ENCODE measurements around the gene MRPL36. TPM values are rescaled to one million over a fixed set of nuclear protein-coding genes. Genes with fewer than 3 reads are reported as not detected.

MRPL36 gene
- total RNA-seq, 5 donors from 2014 or later (not counting 1 experiment from before 2014, with no cell fraction given) = 10.6 to 32.5 (median 29.8) TPM

DNA sequence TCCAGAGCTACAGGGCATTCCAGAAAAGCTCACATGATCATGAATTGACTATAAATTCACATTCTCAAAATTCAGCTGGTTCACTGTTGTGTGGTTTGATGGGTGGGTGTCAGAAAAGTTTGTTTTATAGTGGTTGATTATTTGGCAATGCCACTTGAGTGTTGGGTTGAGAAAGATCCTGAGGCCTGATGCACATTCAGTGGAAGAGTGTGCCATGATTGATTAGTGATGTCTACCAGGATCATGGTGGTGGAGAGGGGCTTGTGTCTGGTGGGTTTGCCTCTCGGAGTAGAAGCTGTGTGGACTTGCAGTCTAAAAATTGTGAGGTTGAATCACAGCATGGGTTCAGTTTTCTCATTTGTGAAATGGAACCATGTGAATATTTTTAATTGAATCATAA is 3.6 kb upstream of the MRPL36 start:
- peak overlapping the region; percentile 53 to 98 (median 98) for H3K4me3 Mint-ChIP-seq
- H3K4me3 ChIP-seq (ENCODE audit: control insufficient read depth in 1 of 2, extremely low read depth in 1 of 2, low read length in 1 of 2) = no peak overlapping the region
- peaks cover 55 to 66% (median 63%) of the 10 kb centered on the region in 3 donors for H3K4me1 Mint-ChIP-seq
- no peaks in the 10 kb centered on the region for H3K27me3 Mint-ChIP-seq
- H3K27ac Mint-ChIP-seq = peak overlapping the region in 1 of 2 donors; percentile 6
- H3K9me3 Mint-ChIP-seq = no peaks in the 10 kb centered on the region
- H3K27ac ChIP-seq (ENCODE audit: low read length) = no peak overlapping the region
- WGBS (ENCODE audit: insufficient coverage) = no CpG with 5 or more reads among the region's 1 CpG
- ChIA-PET CTCF (interaction anchor here in 1 of 2 donors (0.8 to 0.9 kb wide), 2 partner anchors 30 to 762 kb away, joined by 3 read pairs; no protein-coding TSS in a partner anchor), POLR2A (interaction anchor here in 1 of 2 donors (0.6 to 1.1 kb wide), 2 partner anchors 8 to 10 kb away, joined by 3 read pairs; no protein-coding TSS in a partner anchor)
- H3K36me3 ChIP-seq (ENCODE audit: control insufficient read depth in 2 of 2, extremely low read depth in 1 of 2, insufficient read depth in 1 of 2, low read length in 1 of 2) = peaks cover 16 to 59% of the 10 kb centered on the region in 2 donors
- no peaks in the 10 kb centered on the region for H3K27me3 ChIP-seq (replicated peaks in 1 of 2; ENCODE audit: control insufficient read depth in 2 of 2, extremely low read depth in 1 of 2, insufficient read depth in 2 of 2, low read length in 1 of 2)
- H3K36me3 Mint-ChIP-seq = peaks cover 45% of the 10 kb centered on the region
- no peak for DNase-seq
- no peak for ATAC-seq (replicated peaks in 1 of 4)
- H3K4me1 ChIP-seq (ENCODE audit: control insufficient read depth in 1 of 2, extremely low read depth in 1 of 2, insufficient read depth in 2 of 2, low read length in 2 of 2) = peaks cover 9 to 40% of the 10 kb centered on the region in 2 experiments
- no peaks in the 10 kb centered on the region for H3K9me3 ChIP-seq

DNA sequence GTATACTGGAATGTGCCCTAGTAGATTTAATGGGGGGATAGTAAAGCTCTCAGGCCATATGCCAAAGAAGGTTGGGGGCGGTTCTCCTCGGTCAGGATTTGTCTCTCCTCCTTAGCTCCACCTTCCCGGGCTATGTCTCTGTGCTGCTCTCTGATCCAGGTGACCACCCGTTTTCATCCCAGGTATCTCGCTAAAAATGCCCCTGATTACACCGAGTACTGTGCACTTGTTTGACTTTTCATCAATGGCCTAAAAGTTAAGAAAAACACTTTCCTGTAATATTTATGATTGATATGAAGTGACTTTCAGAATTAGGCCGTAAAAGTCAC is 2.3 kb upstream of the MRPL36 start:
- H3K4me1 ChIP-seq (ENCODE audit: control insufficient read depth in 1 of 2, extremely low read depth in 1 of 2, insufficient read depth in 2 of 2, low read length in 2 of 2) = peaks cover 12 to 38% of the 10 kb centered on the region in 2 experiments
- H3K36me3 ChIP-seq (ENCODE audit: control insufficient read depth in 2 of 2, extremely low read depth in 1 of 2, insufficient read depth in 1 of 2, low read length in 1 of 2) = peaks cover 16 to 56% of the 10 kb centered on the region in 2 donors
- peak overlapping the region; percentile 85 to 95 for H3K4me3 ChIP-seq (ENCODE audit: control insufficient read depth in 1 of 2, extremely low read depth in 1 of 2, low read length in 1 of 2)
- Mint-ChIP-seq H3K4me1 (peaks cover 46 to 67% (median 67%) of the 10 kb centered on the region in 3 donors), H3K4me3 (peak overlapping the region; percentile 98 to 99 (median 98)), H3K27me3 (no peaks in the 10 kb centered on the region), H3K9me3 (no peaks in the 10 kb centered on the region), H3K27ac (peak overlapping the region; percentile 59 to 77), H3K36me3 (peaks cover 44% of the 10 kb centered on the region)
- WGBS (ENCODE audit: insufficient coverage) = 0% methylated on average over 1 of the region's 7 CpGs
- DNase-seq = no peak
- ChIA-PET CTCF (interaction anchor here in 1 of 2 donors (0.6 kb wide), 1 partner anchor 18 kb away, joined by 4 read pairs; no protein-coding TSS in a partner anchor), POLR2A (interaction anchor here in 1 of 2 donors (0.9 kb wide), 1 partner anchor 18 kb away, joined by 3 read pairs; no protein-coding TSS in a partner anchor)
- H3K27me3 ChIP-seq (replicated peaks in 1 of 2; ENCODE audit: control insufficient read depth in 2 of 2, extremely low read depth in 1 of 2, insufficient read depth in 2 of 2, low read length in 1 of 2) = no peaks in the 10 kb centered on the region
- H3K27ac ChIP-seq (ENCODE audit: low read length) = peak overlapping the region; percentile 69
- ATAC-seq (replicated peaks in 1 of 4) = no peak
- no peaks in the 10 kb centered on the region for H3K9me3 ChIP-seq

DNA sequence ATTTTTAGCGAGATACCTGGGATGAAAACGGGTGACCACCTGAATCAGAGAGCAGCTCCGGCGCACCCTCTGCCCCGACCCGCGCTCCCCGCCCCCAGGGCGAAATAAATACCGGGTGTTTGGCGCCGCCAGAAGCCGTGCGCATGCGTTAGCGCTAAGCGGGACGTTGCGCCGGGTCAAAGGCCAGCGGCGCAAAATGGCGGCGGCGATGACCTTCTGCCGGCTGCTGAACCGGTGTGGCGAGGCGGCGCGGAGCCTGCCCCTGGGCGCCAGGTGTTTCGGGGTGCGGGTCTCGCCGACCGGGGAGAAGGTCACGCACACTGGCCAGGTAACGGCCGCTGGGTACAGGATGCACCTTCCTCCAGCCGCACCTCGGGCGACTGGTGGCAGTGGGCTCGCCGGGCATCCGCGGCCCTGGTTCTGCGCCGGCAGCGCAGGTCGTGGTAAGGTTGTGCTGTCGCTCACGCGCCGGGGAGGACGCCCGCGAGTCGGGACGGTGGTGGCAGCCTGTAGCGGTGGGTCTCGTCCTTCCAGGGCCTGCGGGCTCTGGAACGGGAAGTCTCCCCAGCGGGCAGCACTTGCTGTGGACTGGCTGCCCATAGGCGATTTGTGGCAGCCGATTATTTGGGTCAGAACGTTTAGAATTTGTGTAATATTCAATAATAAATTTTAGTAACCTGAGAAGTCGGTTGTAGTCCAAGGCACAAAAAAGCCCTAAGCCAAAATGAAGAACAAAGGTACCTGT is 1.8 kb upstream of the MRPL36 start, which contains the start of gene NDUFS6:
NDUFS6 (plus strand) TSS at position 186 of the 745 bp plus-strand sequence; CDS start at position 197, 11 bp downstream.
- Histone ChIP-seq H3K4me1 (ENCODE audit: control insufficient read depth in 1 of 2, extremely low read depth in 1 of 2, insufficient read depth in 2 of 2, low read length in 2 of 2) (peaks cover 12 to 38% of the 10 kb centered on the region in 2 experiments), H3K27me3 (replicated peaks in 1 of 2; ENCODE audit: control insufficient read depth in 2 of 2, extremely low read depth in 1 of 2, insufficient read depth in 2 of 2, low read length in 1 of 2) (no peaks in the 10 kb centered on the region), H3K27ac (ENCODE audit: low read length) (peak within 1 kb of the TSS; percentile 69), H3K4me3 (ENCODE audit: control insufficient read depth in 1 of 2, extremely low read depth in 1 of 2, low read length in 1 of 2) (peak within 1 kb of the TSS; percentile 85 to 95), H3K36me3 (ENCODE audit: control insufficient read depth in 2 of 2, extremely low read depth in 1 of 2, insufficient read depth in 1 of 2, low read length in 1 of 2) (peaks cover 11 to 53% of the 10 kb centered on the region in 2 donors), H3K9me3 (no peaks in the 10 kb centered on the region)
- Mint-ChIP-seq H3K27ac (peak within 1 kb of the TSS; percentile 98 to 99), H3K4me1 (peaks cover 50 to 68% (median 67%) of the 10 kb centered on the region in 3 donors), H3K27me3 (no peaks in the 10 kb centered on the region), H3K9me3 (no peaks in the 10 kb centered on the region), H3K36me3 (peaks cover 44% of the 10 kb centered on the region), H3K4me3 (peak within 1 kb of the TSS; percentile 98 to 99 (median 98))
- CTCF ChIA-PET = no interaction called here
- DNase-seq (peak; percentile 51 to 89 (median 69)), ATAC-seq (replicated peaks in 1 of 4) (peak; percentile 64 to 71 (median 68))
- POLR2A ChIA-PET = interaction anchor here in 1 of 2 donors (0.6 to 0.9 kb wide), 2 partner anchors 19 to 705 kb away, joined by 3 to 5 read pairs; no protein-coding TSS in a partner anchor
- 0% methylated on average over 62 of the region's 69 CpGs for WGBS (ENCODE audit: insufficient coverage)

DNA sequence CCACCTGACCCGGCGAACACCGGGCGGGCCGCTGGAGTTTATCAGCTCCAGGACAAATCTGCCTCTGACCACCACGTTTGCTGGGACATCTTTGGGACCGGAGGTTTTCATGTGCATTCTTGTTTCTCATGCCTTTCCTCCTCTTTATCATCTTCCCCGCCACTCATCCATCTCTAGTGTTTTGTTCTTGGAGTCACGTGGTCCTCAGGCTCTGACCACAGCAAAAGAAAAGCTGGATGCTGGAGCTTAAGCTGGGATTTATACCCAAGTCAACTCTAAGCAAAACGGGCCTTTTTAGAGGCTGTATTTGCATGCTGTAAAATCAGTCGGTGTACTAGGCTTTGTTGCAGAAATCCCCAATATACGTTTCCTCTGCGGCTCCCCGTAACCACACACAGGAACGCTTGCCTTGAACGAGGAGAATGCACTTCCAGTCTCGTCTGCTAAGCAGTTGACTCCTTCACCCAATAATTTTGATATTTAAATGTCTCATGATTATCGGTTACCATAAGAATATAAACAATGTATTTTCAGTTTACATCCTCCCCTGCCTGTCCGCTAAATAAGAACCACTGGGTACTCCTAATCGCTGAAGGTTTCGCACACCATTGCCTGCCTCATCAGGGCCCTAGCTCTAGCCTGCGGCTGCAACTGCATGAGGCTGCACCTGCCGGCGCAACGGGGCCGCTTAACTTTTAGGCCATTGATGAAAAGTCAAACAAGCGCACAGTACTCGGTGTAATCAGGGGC is 1.0 kb upstream of the MRPL36 start:
- peak overlapping the region; percentile 98 to 99 (median 98) for H3K4me3 Mint-ChIP-seq
- WGBS (ENCODE audit: insufficient coverage) = 1% methylated on average over 13 of the region's 28 CpGs
- Histone ChIP-seq H3K9me3 (no peaks in the 10 kb centered on the region), H3K4me3 (ENCODE audit: control insufficient read depth in 1 of 2, extremely low read depth in 1 of 2, low read length in 1 of 2) (peak overlapping the region; percentile 85 to 95), H3K27ac (ENCODE audit: low read length) (peak overlapping the region; percentile 69), H3K4me1 (ENCODE audit: control insufficient read depth in 1 of 2, extremely low read depth in 1 of 2, insufficient read depth in 2 of 2, low read length in 2 of 2) (peaks cover 12 to 38% of the 10 kb centered on the region in 2 experiments), H3K27me3 (replicated peaks in 1 of 2; ENCODE audit: control insufficient read depth in 2 of 2, extremely low read depth in 1 of 2, insufficient read depth in 2 of 2, low read length in 1 of 2) (no peaks in the 10 kb centered on the region), H3K36me3 (ENCODE audit: control insufficient read depth in 2 of 2, extremely low read depth in 1 of 2, insufficient read depth in 1 of 2, low read length in 1 of 2) (peaks cover 8 to 48% of the 10 kb centered on the region in 2 donors)
- H3K27me3 Mint-ChIP-seq = no peaks in the 10 kb centered on the region
- POLR2A ChIA-PET = interaction anchor here in 1 of 2 donors (0.6 kb wide), 1 partner anchor 704 kb away, joined by 5 read pairs; no protein-coding TSS in a partner anchor
- CTCF ChIA-PET = no interaction called here
- ATAC-seq (replicated peaks in 1 of 4) = peak; percentile 58 to 63 (median 60)
- no peaks in the 10 kb centered on the region for H3K9me3 Mint-ChIP-seq
- peak in 32 of 35 experiments; percentile 19 to 80 (median 48) for DNase-seq
- H3K27ac Mint-ChIP-seq = peak overlapping the region; percentile 98 to 99
- peaks cover 44% of the 10 kb centered on the region for H3K36me3 Mint-ChIP-seq
- peaks cover 52 to 68% (median 65%) of the 10 kb centered on the region in 3 donors for H3K4me1 Mint-ChIP-seq

DNA sequence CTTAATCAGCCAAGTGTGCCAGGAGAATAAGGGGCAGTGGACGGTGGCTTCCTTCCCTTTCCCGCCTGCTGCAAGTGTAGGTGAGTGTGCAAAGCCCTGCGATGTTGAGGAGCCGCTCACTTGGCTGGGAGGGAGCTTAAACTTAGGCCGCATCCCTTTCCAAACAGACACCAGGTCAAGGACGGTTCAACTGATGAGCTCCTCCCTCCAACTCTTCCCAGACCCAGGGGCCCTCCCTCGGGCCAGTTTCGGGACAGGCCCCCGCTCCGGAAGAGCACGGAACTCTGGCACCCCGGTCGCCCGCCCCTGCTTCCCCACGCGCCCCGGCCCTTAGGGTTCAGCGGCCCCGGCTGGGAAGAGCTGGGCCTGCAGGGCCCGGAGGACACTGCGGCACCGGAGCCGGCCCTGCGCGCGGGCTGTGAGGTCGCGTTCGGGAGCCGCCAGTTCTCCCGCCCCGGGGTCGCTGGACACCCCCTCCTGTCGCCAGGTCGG is 481 bp downstream of the MRPL36 start:
- Histone ChIP-seq H3K27me3 (replicated peaks in 1 of 2; ENCODE audit: control insufficient read depth in 2 of 2, extremely low read depth in 1 of 2, insufficient read depth in 2 of 2, low read length in 1 of 2) (no peaks in the 10 kb centered on the region), H3K36me3 (ENCODE audit: control insufficient read depth in 2 of 2, extremely low read depth in 1 of 2, insufficient read depth in 1 of 2, low read length in 1 of 2) (peaks cover 8 to 33% of the 10 kb centered on the region in 2 donors), H3K4me1 (ENCODE audit: control insufficient read depth in 1 of 2, extremely low read depth in 1 of 2, insufficient read depth in 2 of 2, low read length in 2 of 2) (peaks cover 12 to 43% of the 10 kb centered on the region in 2 experiments), H3K27ac (ENCODE audit: low read length) (peak overlapping the region; percentile 69), H3K9me3 (no peaks in the 10 kb centered on the region), H3K4me3 (ENCODE audit: control insufficient read depth in 1 of 2, extremely low read depth in 1 of 2, low read length in 1 of 2) (peak overlapping the region; percentile 61 to 85)
- peak overlapping the region; percentile 98 to 99 (median 98) for H3K4me3 Mint-ChIP-seq
- peaks cover 41% of the 10 kb centered on the region for H3K36me3 Mint-ChIP-seq
- peak; percentile 26 to 37 (median 36) for ATAC-seq (replicated peaks in 1 of 4)
- POLR2A ChIA-PET = no interaction called here
- peaks cover 56 to 66% (median 61%) of the 10 kb centered on the region in 3 donors for H3K4me1 Mint-ChIP-seq
- CTCF ChIA-PET = no interaction called here
- H3K27me3 Mint-ChIP-seq = no peaks in the 10 kb centered on the region
- H3K27ac Mint-ChIP-seq = peak overlapping the region; percentile 23 to 73
- no peaks in the 10 kb centered on the region for H3K9me3 Mint-ChIP-seq
- 1% methylated on average over 35 of the region's 35 CpGs for WGBS (ENCODE audit: insufficient coverage)
- DNase-seq = peak in 11 of 35 experiments; percentile 10 to 43 (median 24)
